Measurements from ENCODE around the gene RASEF.

DNA sequence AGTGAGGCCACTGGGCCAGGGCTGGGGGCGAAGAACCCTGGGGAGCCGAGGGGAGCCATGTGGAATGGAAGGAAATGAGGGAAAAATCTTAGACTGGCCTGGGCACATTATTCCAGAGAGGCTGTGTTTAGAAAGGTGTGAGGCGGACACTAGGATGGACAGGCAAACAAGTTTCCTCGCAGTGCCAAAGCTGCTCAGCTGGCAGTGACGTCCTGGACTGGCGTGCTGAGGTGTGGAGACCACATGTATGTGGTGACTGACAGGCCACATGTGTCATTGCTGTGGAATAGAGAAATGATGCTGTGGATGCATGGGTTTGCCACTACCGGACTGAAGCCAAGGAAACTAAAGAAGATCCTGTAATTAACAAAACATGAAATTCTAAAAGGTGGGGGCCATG is 42.6 kb downstream of the RASEF start:
- TF ChIP-seq, protein P1, sequence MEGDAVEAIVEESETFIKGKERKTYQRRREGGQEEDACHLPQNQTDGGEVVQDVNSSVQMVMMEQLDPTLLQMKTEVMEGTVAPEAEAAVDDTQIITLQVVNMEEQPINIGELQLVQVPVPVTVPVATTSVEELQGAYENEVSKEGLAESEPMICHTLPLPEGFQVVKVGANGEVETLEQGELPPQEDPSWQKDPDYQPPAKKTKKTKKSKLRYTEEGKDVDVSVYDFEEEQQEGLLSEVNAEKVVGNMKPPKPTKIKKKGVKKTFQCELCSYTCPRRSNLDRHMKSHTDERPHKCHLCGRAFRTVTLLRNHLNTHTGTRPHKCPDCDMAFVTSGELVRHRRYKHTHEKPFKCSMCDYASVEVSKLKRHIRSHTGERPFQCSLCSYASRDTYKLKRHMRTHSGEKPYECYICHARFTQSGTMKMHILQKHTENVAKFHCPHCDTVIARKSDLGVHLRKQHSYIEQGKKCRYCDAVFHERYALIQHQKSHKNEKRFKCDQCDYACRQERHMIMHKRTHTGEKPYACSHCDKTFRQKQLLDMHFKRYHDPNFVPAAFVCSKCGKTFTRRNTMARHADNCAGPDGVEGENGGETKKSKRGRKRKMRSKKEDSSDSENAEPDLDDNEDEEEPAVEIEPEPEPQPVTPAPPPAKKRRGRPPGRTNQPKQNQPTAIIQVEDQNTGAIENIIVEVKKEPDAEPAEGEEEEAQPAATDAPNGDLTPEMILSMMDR (IDR thresholded peaks at IDR 0.05) = no peak
- TF ChIP-seq POLR2A (IDR thresholded peaks at IDR 0.05) = no peak
- TF ChIP-seq EP300 (IDR thresholded peaks at IDR 0.05) = no peak
